Neutrophil (primary cell): ENCODE data around the gene OPA3.
"Not testable (repeated sequence)": the region's sequence is repeated elsewhere in the genome, so short reads cannot be mapped to it uniquely, and the experiment has no call there.

ENCODE experiments used
- H3K27ac ChIP-seq: fragments of 200-600 bp; sonication (generic); 2 replicates; pipeline ENCODE4 v1.5.1; 2016; ENCODE audit warnings: mild to moderate bottlenecking, moderate library complexity
- H3K27me3 ChIP-seq: fragments of 200-600 bp; sonication (generic); 2 replicates; pipeline ENCODE4 v1.6.0; 2016; ENCODE audit warnings: mild to moderate bottlenecking
- H3K36me3 ChIP-seq: fragments of 200-600 bp; sonication (generic); 2 replicates; pipeline ENCODE4 v1.5.1; 2017
- H3K4me1 ChIP-seq, 2 experiments: fragments of 200-600 bp in 1 of 2; sonication (generic) in 1 of 2; 1 replicate in 1 of 2; 2 replicates in 1 of 2; pipeline versions ENCODE4 v1.5.1 to v1.6.1; 2013 to 2016; ENCODE audit warnings: low read depth in 1 of 2, low read length in 1 of 2, mild to moderate bottlenecking in 1 of 2, moderate library complexity in 1 of 2; ENCODE audit not compliant: control insufficient read depth in 1 of 2, insufficient read depth in 1 of 2
- H3K4me3 ChIP-seq, 2 experiments: fragments of 200-600 bp in 1 of 2; sonication (generic) in 1 of 2; 1 replicate in 1 of 2; 2 replicates in 1 of 2; pipeline ENCODE4 v1.5.1; 2013 to 2016; ENCODE audit warnings: low read depth in 1 of 2, low read length in 1 of 2, mild to moderate bottlenecking in 1 of 2, moderate library complexity in 1 of 2
- H3K9me3 ChIP-seq: fragments of 200-600 bp; sonication (generic); 2 replicates; pipeline ENCODE4 v1.5.1; 2016
- CTCF ChIP-seq: fragments of 200-600 bp; sonication (generic); IDR thresholded peaks from 2 replicates; pipeline ENCODE4 v1.5.1; 2016; ENCODE audit warnings: antibody characterized with exemption

OPA3 gene

GRCh38 chr19:45512881-45513483 is 71.6 kb downstream of the OPA3 start:
- H3K9me3 ChIP-seq = no peaks in the 10 kb centered on the region
- peaks cover 68% of the 10 kb centered on the region for H3K36me3 ChIP-seq
- no peaks in the 10 kb centered on the region for H3K27me3 ChIP-seq
- peak overlapping the region; percentile 100 for H3K27ac ChIP-seq
- no peak for TF ChIP-seq CTCF
- H3K4me3 ChIP-seq = peak overlapping the region; percentile 71 to 98
- peaks cover 78 to 84% of the 10 kb centered on the region in 2 experiments for H3K4me1 ChIP-seq

GRCh38 chr19:45511074-45511473 is 73.5 kb downstream of the OPA3 start:
- H3K4me1 ChIP-seq = peaks cover 62 to 70% of the 10 kb centered on the region in 2 experiments
- H3K27ac ChIP-seq = peak overlapping the region; percentile 100
- no peaks in the 10 kb centered on the region for H3K9me3 ChIP-seq
- no peak for TF ChIP-seq CTCF
- peaks cover 51% of the 10 kb centered on the region for H3K36me3 ChIP-seq
- no peaks in the 10 kb centered on the region for H3K27me3 ChIP-seq
- peak overlapping the region; percentile 98 to 100 for H3K4me3 ChIP-seq

GRCh38 chr19:45510352-45510751 is 74.2 kb downstream of the OPA3 start:
- Histone ChIP-seq H3K4me3 (peak overlapping the region; percentile 98 to 100), H3K27ac (peak overlapping the region; percentile 100), H3K4me1 (peaks cover 62 to 70% of the 10 kb centered on the region in 2 experiments), H3K36me3 (peaks cover 45% of the 10 kb centered on the region)
- H3K9me3 ChIP-seq, H3K27me3 ChIP-seq: not testable (repeated sequence)

GRCh38 chr19:45509692-45510015 is 74.9 kb downstream of the OPA3 start:
- peaks cover 43% of the 10 kb centered on the region for H3K36me3 ChIP-seq
- no peaks in the 10 kb centered on the region for H3K9me3 ChIP-seq
- H3K27ac ChIP-seq = peak overlapping the region; percentile 100
- TF ChIP-seq CTCF = no peak
- no peaks in the 10 kb centered on the region for H3K27me3 ChIP-seq
- peaks cover 60 to 70% of the 10 kb centered on the region in 2 experiments for H3K4me1 ChIP-seq
- peak overlapping the region; percentile 98 to 100 for H3K4me3 ChIP-seq

GRCh38 chr19:45508861-45509691 is 75.5 kb downstream of the OPA3 start:
- Histone ChIP-seq H3K4me1 (peaks cover 55 to 70% of the 10 kb centered on the region in 2 experiments), H3K9me3 (no peaks in the 10 kb centered on the region), H3K27me3 (no peaks in the 10 kb centered on the region), H3K4me3 (peak overlapping the region; percentile 98 to 100), H3K27ac (peak overlapping the region; percentile 100), H3K36me3 (peaks cover 37% of the 10 kb centered on the region)
- peak; percentile 74 for TF ChIP-seq CTCF

- no peak for TF ChIP-seq CTCF
- H3K9me3 ChIP-seq = no peaks in the 10 kb centered on the region
- H3K27me3 ChIP-seq = no peaks in the 10 kb centered on the region
- peaks cover 31% of the 10 kb centered on the region for H3K36me3 ChIP-seq
- H3K27ac ChIP-seq = peak overlapping the region; percentile 100
- peak overlapping the region; percentile 98 to 100 for H3K4me3 ChIP-seq
- H3K4me1 ChIP-seq = peaks cover 53 to 68% of the 10 kb centered on the region in 2 experiments
Measured at GRCh38 chr19:45508417-45508860, 76.2 kb downstream of the OPA3 start.
